DND-41 (cell line): Measurements from ENCODE around the gene TPM4.

Experiments
- ATAC-seq: fragments of 200-7000 bp; cut with Tn5 transposase; 3 replicates; pipeline ENCODE4 v1.9.1; 2021; ENCODE audit warnings: low read depth; ENCODE audit not compliant: insufficient read depth
- DNase-seq: peaks from one replicate; pipeline ENCODE4 v3.0.0-alpha.2; 2020
- H2AFZ ChIP-seq: 2 replicates; pipeline ENCODE4 v1.6.0; 2012; ENCODE audit warnings: low read depth, low read length
- H3K27ac ChIP-seq: 2 replicates; pipeline ENCODE4 v1.5.1; 2012; ENCODE audit warnings: low read length, inconsistent platforms
- H3K27me3 ChIP-seq: fragments of 200-600 bp; sonication (generic); 2 replicates; pipeline ENCODE4 v1.6.0; 2012; ENCODE audit warnings: low read length, mild to moderate bottlenecking, inconsistent platforms; ENCODE audit not compliant: insufficient read depth, poor library complexity
- H3K36me3 ChIP-seq: 2 replicates; pipeline ENCODE4 v1.5.1; 2012; ENCODE audit warnings: low read length, inconsistent platforms; ENCODE audit not compliant: insufficient read depth
- H3K4me1 ChIP-seq: 2 replicates; pipeline ENCODE4 v1.5.1; 2012; ENCODE audit warnings: mild to moderate bottlenecking, low read length; ENCODE audit not compliant: insufficient read depth
- H3K4me2 ChIP-seq: 2 replicates; pipeline ENCODE4 v1.6.0; 2012; ENCODE audit warnings: mild to moderate bottlenecking, moderate library complexity, low read length, inconsistent platforms; ENCODE audit not compliant: insufficient read depth
- H3K4me3 ChIP-seq, 2 experiments: fragments of 200-600 bp in 1 of 2; shearing (Covaris generic) in 1 of 2; 2 replicates each; pipeline ENCODE4 v1.5.1; 2012 to 2016; ENCODE audit warnings: inconsistent platforms in 2 of 2, low read length in 2 of 2, mild to moderate bottlenecking in 2 of 2, low read depth in 1 of 2, moderate library complexity in 1 of 2
- H3K79me2 ChIP-seq: 2 replicates; pipeline ENCODE4 v1.6.0; 2012; ENCODE audit warnings: low read length, inconsistent platforms; ENCODE audit not compliant: insufficient read depth
- H3K9ac ChIP-seq: 2 replicates; pipeline ENCODE4 v1.6.0; 2012; ENCODE audit warnings: low read depth, mild to moderate bottlenecking, inconsistent platforms, low read length, moderate library complexity
- H3K9me3 ChIP-seq: 2 replicates; pipeline ENCODE4 v1.5.1; 2012; ENCODE audit warnings: low read length, moderate library complexity, mild to moderate bottlenecking, inconsistent platforms; ENCODE audit not compliant: insufficient read depth, severe bottlenecking
- H4K20me1 ChIP-seq: 2 replicates; pipeline ENCODE4 v1.6.0; 2012; ENCODE audit warnings: low read length; ENCODE audit not compliant: insufficient read depth
- CTCF ChIP-seq: IDR thresholded peaks from 2 replicates; pipeline ENCODE4 v1.5.1; 2012; ENCODE audit warnings: borderline replicate concordance, low read length, moderate library complexity, mild to moderate bottlenecking; ENCODE audit not compliant: poor library complexity, severe bottlenecking; ENCODE audit errors: extremely low read depth
- EZH2 ChIP-seq: IDR thresholded peaks from 3 replicates; pipeline ENCODE4 v1.6.1; 2012; ENCODE audit warnings: borderline replicate concordance, low read depth, mild to moderate bottlenecking, moderate library complexity, low read length, inconsistent platforms; ENCODE audit not compliant: severe bottlenecking

TPM4 gene

GRCh38 chr19:16143399-16144215 is 67.3 kb downstream of the TPM4 start, which contains the start of gene HSH2D:
HSH2D (plus strand) TSS chr19:16143685; CDS start chr19:16148751, 5,066 bp downstream.
- DNase-seq (no peak), ATAC-seq (no peak)
- Histone ChIP-seq H4K20me1 (no peaks in the 10 kb centered on the region), H3K79me2 (no peaks in the 10 kb centered on the region), H3K27ac (no peak within 1 kb of the TSS), H3K9me3 (no peaks in the 10 kb centered on the region), H3K9ac (no peak within 1 kb of the TSS), H3K4me2 (no peak within 1 kb of the TSS), H3K4me1 (no peaks in the 10 kb centered on the region), H3K36me3 (no peaks in the 10 kb centered on the region), H3K27me3 (no peaks in the 10 kb centered on the region), H2AFZ (no peak within 1 kb of the TSS), H3K4me3 (no peak within 1 kb of the TSS)
- TF ChIP-seq EZH2 (no peak), CTCF (no peak)

GRCh38 chr19:16144216-16144581 is 67.9 kb downstream of the TPM4 start:
- Histone ChIP-seq H2AFZ (no peak overlapping the region), H3K4me2 (no peak overlapping the region), H3K79me2 (no peaks in the 10 kb centered on the region), H3K4me1 (no peaks in the 10 kb centered on the region), H3K9ac (no peak overlapping the region), H3K36me3 (no peaks in the 10 kb centered on the region), H3K4me3 (no peak overlapping the region), H4K20me1 (no peaks in the 10 kb centered on the region), H3K27ac (no peak overlapping the region), H3K9me3 (no peaks in the 10 kb centered on the region), H3K27me3 (no peaks in the 10 kb centered on the region)
- no peak for TF ChIP-seq EZH2
- ATAC-seq (no peak), DNase-seq (no peak)

- no peaks in the 10 kb centered on the region for H3K79me2 ChIP-seq
Observed at GRCh38 chr19:16146112-16146511, 69.8 kb downstream of the TPM4 start.

More at GRCh38 chr19:16146112-16146511, 69.8 kb downstream of the TPM4 start:
- Histone ChIP-seq H3K27ac (no peak overlapping the region), H3K4me2 (no peak overlapping the region), H2AFZ (no peak overlapping the region), H3K9me3 (no peaks in the 10 kb centered on the region), H3K36me3 (no peaks in the 10 kb centered on the region), H3K4me3 (no peak overlapping the region), H3K27me3 (no peaks in the 10 kb centered on the region), H3K9ac (no peak overlapping the region), H3K4me1 (no peaks in the 10 kb centered on the region), H4K20me1 (no peaks in the 10 kb centered on the region)
- no peak for TF ChIP-seq CTCF
- TF ChIP-seq EZH2: no peak
- no peak for ATAC-seq
- no peak for DNase-seq
